WTC11 (cell line): Measurements from ENCODE around the gene LPP.

Experiments used
- CBFB ChIP-seq: sonication (generic); formaldehyde crosslinking; IDR thresholded peaks from 2 replicates; pipeline ENCODE4 v1.8.1; 2022; ENCODE audit warnings: mild to moderate bottlenecking, low read depth, missing genetic modification reagents
- CREB1 ChIP-seq: sonication (generic); formaldehyde crosslinking; IDR thresholded peaks from 2 replicates; pipeline ENCODE4 v1.8.0; 2023; ENCODE audit warnings: mild to moderate bottlenecking, missing genetic modification reagents
- CTCF ChIP-seq: fragments of 200-600 bp; IDR thresholded peaks from 2 replicates; pipeline ENCODE4 v1.8.0; 2022; ENCODE audit warnings: antibody characterized with exemption
- FOXP1 ChIP-seq: sonication (generic); formaldehyde crosslinking; IDR thresholded peaks from 2 replicates; pipeline ENCODE4 v1.8.0; 2022; ENCODE audit warnings: missing genetic modification reagents, mild to moderate bottlenecking, moderate library complexity, borderline replicate concordance
- TEAD1 ChIP-seq: sonication (generic); formaldehyde crosslinking; IDR thresholded peaks from 2 replicates; pipeline ENCODE4 v1.8.0; 2022; ENCODE audit warnings: mild to moderate bottlenecking, missing genetic modification reagents
- TF ChIP-seq, protein P1 (sequence below): sonication (generic); formaldehyde crosslinking; IDR thresholded peaks from 2 replicates; pipeline ENCODE4 v1.8.1; 2023; ENCODE audit warnings: mild to moderate bottlenecking, missing genetic modification reagents

- TF ChIP-seq CTCF (no peak), TEAD1 (CRISPR knock-in tag) (no peak), FOXP1 (CRISPR knock-in tag) (no peak), CBFB (no peak), CREB1 (no peak)
- TF ChIP-seq, protein P1, sequence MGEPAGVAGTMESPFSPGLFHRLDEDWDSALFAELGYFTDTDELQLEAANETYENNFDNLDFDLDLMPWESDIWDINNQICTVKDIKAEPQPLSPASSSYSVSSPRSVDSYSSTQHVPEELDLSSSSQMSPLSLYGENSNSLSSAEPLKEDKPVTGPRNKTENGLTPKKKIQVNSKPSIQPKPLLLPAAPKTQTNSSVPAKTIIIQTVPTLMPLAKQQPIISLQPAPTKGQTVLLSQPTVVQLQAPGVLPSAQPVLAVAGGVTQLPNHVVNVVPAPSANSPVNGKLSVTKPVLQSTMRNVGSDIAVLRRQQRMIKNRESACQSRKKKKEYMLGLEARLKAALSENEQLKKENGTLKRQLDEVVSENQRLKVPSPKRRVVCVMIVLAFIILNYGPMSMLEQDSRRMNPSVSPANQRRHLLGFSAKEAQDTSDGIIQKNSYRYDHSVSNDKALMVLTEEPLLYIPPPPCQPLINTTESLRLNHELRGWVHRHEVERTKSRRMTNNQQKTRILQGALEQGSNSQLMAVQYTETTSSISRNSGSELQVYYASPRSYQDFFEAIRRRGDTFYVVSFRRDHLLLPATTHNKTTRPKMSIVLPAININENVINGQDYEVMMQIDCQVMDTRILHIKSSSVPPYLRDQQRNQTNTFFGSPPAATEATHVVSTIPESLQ: no peak
Observed at GRCh38 chr3:188490416-188490815, 336.5 kb downstream of the LPP start.
